NCI-H2227 (cell line): ENCODE measurements around the gene RBM26.

ENCODE experiments used
- DNase-seq: peaks from one replicate; lab custom pipeline; 2025; ENCODE audit not compliant: unreplicated experiment; lab: John Stamatoyannopoulos, UW

Gene RBM26

DNA sequence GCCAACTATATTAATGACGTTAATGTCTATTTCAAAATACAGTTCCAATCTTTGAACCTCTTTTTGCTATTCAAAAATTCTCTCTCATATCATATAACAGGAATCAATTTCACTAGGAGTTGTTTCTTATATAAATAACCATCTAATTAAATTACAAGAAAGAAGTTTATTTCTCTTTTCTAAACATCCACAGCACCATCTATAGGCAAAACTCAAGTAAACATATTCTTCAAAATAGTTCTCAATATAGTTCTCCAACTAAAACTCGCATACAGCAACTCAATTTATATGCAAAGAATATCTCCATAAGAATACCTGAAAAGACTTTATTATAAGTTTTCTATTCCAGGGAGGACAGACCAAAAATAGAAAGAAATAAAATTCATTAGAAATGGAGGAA is 65.6 kb downstream of the RBM26 start:
- no peak for DNase-seq

DNA sequence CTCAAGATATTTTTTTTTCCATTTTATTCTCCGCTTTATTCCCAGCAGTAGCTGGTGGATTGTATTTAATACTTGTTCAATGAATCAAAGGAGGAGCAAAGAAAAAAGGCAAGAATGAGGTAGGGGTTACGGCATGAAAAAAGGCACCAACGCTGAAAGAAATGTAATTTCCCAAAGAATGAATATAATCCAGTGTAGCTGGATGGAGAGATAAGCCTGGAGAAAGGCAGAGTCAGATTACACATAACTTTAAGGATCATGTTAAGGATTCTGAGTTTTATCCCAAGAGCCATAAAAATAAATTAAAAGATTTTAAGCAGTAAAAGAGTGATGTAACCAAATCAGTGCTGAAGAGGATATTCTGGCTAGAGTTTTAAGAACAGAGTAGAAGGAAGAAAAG is 67.7 kb downstream of the RBM26 start:
- DNase-seq, result no peak

DNA sequence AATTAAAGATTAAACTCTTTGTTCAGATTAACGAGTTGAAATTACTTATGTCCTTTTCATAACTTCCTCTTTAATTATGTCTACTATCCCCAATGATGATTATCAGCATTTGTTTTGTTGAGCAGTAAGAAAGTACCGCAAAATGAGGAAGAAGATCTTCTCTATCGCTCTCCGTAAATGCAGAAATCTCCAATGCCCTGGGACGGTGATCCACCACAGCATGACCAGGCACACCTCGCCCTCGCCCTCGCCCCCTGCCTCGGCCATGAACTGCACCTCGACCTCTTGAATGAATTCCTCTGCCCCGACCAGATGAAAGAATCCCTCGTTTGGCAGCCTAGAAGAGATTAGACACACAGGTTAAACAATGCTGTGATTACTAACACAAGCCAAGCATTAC is 69.1 kb downstream of the RBM26 start:
- no peak for DNase-seq

DNA sequence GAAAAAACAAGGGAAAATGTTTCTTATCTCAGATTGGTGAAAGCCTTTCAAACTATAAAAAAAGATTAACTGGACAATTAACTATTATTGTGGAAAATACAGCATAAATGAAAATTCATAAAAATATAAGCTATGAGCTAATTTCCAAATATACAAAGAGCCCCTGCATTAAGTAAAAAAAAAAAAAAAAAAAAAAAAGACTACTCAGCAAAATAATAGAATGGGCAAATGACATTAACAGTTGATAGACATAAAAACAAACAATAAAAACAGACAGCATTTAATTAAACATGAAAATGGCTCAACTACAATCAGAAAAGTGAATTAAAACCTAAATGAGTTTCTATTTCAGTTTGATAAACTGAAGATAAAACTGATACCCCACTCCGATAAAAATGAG is 77.5 kb downstream of the RBM26 start:
- no peak for DNase-seq

DNA sequence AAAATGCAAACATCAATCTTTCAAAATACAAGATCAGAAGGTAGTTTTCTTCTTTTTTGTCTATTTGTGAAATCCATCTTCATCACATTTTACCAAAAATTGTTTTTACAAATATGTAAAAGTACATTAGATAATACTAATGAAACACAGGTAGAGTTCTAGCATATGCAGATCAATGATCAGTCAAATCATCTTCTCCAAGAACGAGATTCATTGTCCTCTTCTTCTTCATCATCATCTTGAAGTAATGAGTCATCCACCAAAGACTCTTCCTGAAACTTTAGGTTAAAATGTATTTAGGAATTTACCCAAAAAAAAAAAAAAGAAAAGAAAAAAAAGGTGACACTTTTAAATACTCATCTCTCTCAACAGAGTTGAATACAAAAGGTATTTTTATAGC is 85.6 kb downstream of the RBM26 start:
- DNase-seq, result no peak

DNA sequence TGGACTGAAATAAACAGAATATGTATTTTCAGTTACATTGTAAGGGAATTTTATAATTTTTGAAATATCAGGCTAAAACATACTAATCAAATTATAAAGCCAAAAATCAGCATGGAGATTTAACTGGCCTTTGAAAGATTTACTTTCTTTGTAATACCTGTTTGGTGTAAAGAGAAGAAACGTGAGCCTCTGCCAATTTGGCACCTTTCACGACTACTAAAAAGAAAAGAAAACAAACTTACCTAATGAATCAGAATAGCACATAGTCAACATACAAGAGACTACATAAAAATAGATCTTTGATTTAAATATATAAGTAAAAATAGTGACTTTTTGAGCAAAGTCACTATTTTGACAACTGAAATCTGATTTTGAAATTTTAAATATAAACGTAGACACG is 87.4 kb downstream of the RBM26 start:
- DNase-seq, result no peak

DNA sequence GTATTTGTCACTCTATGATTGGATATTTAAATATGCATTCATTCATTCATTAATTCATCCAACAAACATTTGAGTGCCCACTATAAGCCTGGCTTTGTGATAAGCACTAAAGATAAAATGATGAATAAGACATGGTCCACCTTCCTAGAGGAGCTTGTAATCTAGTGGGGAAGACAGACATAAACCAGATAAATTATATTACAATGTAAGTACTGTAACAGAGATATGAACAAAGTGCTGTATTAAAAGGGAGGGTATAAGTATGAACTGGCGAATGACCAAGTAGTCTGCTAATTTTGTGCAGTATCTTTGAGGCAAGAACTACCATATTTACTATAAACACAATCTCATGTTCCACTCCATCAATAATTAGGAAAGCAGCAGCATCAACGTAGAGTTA is 88.2 kb downstream of the RBM26 start:
- DNase-seq, result no peak

DNA sequence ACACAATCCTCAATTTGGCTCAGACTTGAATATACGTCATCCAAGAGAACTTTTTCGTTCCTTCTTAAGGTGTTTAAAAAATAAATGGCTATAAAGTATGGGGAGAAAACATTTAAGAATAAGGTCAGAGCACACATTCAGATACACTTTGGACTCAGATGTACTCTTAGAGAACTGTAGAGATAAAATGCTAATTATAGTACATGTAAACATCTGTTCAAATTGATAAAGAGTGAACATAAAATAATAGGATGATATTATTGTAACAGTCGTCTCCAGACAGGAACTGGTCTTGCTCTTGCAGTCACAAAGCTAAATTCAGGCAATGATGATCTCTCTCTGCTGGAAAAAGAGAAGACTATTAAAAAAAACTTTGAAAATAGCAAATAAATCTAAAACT is 91.4 kb downstream of the RBM26 start:
- DNase-seq, result no peak

DNA sequence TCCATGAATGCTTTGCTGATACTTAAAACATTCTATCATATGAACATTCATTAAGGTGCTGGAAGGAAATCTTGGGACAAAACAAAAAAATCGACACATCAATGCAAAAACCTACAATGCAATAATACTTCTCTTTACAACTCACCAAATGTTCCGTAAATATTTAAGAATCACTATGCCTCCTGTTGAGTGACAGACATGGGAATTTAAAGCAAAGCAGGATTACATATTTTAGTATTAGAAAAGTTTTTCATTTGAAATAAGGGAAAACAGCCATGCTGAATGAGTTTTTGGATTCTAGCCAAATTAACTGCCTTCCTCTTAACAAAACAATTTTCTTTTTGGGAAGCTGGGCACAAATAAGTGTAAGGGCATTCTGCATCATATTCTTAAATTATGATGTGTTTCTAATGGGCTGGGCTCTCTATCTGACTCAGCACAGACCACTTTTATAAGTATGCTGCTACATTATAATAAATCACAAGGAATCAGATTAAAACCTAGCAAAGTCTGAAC is 93.7 kb downstream of the RBM26 start:
- no peak for DNase-seq

DNA sequence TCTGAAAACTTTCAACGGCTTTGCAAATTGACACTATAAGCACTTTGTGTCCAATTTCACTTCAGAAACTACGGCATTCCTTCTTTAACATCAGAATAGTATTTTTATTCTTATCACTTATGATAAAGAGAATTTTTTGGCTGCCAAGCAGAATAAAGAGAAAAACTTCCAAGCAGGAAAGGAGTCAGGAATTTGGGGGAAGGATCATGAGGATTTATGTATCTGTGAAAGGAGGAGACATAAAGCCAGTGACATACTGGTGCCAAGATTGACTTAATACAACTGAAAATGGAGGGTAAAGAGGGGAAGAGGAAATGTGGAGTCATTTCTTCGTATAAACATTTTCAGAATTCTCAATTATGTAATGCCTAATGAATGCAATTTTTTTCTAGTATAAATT is 94.7 kb downstream of the RBM26 start:
- no peak for DNase-seq

DNA sequence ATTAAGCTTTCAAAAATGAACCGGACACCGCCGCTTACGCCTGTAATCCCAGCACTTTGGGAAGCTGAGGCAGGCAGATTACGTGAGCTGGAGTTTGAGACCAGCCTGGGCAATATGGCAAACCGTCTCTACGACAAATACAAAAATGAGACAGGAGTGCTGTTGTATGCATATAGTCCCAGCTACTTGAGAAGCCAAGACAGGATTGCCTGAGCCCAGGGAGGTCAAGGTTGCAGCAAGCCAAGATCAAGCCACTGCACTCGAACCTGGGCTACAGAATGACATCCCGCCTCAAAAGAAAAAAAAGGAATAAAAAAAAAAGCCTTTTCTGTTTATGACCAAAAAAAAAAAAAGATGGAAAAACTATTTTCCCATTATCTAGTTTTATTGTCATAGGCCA is 96.4 kb downstream of the RBM26 start:
- no peak for DNase-seq

DNA sequence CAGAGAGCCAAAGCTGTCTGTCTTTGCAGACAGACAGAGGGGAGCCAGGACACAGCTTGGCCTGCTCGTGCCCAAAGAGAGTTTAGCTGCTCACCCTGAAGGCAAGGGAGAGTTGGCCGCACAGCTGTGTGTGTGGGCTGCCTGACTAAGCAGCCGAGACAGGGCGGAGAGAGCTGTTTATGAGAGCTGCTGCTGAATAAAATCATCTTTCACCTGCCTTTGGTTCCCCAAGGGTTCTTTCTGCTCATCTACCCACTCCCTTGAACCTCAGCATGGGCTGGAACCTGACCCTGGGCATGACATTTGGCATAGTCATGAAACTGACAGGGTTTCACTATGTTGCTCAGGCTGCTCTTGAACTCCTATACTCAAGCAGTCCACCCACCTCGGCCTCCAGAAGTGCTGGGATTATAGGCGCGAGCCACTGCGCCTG is 98.2 kb downstream of the RBM26 start:
- DNase-seq, result no peak

DNA sequence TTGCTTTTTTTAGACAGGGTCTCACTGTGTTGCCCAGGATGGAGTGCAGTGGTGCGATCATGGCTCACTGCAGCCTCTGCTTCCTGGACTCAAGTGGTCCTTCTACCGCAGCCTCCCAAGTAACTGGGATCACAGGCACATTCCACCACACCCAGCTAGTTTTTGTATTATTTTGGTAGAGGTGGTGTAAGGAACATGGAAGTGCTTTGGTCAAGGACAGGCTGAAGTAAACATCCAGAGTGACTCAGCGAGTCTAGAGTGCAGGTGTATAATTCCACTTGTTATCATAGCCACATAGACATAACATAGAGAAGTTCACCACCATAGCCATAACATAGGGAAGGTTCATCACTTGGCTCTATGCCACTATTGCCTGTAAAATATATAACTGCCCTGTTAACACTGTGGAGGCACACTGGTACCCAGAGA is 98.6 kb downstream of the RBM26 start:
- DNase-seq, result no peak

DNA sequence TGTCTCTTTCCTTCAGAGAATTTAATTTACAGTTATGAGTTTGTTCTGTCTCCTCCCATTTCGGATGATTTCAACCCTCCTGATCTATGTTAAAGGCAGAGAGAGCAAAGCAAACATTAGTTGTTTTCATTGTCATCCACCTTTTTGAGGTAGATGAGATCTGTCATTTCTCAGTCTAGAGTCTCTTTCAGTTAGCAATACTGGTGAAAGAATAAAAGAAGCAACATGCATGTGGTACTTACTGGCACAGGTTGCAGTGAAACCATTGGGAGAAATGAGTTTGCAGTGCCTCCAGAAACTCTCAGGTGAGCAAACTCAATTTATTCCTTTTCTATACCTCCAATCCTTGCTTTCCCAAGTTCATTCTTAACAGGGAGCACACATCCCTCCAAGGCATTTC is 99.4 kb downstream of the RBM26 start:
- DNase-seq, result no peak

DNA sequence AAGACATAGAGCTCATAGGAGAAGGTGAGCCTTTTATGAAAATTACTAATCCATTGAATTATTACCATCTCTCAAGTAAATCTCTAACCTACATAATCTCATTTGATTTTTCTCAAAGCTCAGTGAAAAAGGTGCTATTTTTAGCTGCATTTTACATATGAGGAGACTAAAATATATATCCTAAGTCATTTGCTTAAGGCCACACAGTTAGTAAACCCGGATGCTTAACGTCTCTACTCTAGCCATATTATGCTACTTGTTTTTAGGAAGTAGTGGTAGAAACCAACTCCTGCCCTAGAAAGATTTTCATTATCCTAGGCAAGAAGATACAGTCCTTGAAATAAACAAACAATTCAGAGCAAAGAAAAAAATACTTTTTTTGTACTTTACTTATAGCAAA is 108.9 kb downstream of the RBM26 start:
- DNase-seq, result no peak

DNA sequence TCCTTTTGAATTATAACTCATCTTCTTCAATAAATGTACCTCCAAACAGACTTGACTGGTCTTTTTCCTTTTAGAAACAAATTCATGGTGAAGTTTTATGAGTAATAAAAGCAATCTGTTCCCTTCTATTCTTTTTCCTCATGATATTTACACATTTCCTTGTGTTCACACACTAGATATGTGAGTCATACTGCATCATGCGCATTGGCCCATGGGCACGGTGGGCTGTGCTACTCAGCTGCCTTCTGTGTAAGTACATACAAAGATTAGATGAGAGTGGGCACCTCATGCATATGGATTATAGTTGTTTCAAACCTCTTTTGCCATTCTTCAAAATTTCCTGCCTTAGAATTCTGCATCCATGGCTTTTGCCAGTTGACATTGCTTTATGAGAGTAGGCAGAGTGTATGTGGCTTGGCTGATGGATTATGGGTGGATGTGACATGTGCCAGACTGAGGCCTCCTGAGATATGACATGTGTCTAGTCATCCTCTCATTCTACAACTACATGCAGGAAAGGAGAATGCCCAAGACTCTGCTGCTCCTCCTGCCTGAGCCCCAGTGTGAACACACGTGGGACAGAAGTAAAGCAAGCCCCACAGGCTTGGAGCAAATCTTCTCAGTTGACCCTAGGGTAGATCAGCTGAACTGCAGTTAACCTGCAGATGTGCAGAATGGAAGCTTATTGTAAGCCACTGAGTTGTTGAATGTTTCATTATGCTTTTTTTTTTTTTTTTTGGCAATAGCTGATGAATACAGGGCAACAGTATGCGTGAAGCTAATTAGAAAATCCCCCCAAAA is 109.9 kb downstream of the RBM26 start:
- no peak for DNase-seq

DNA sequence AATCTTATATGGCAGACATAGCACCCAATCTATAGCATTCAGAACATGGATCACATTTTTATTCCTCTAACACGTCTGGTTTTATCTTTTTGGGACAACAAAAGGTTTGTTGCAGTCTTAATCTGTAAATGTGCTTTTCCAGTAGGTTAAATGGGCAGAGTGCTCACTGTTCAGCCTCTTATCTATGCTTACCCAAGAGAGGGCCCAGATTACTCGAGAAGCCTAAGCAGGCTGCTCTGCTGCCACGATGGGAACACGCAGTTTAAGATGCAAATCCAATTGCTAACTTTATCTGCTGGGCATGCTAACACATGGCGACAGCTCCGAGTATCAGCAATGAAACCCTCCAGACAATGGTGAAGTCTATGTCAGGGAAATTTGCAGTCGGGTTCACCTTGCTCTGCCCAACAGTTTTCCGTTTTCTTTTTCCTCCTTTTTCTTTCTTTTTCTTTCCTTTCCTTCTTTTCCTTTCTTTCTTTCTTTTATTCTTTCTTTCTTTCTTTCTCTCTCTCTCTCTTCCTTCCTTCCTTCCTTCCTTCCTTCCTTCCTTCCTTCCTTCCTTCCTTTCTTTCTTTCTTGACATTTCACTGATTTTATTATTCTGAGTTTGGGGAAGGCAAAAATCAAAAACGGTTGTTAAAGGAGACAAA is 115.3 kb downstream of the RBM26 start:
- no peak for DNase-seq

DNA sequence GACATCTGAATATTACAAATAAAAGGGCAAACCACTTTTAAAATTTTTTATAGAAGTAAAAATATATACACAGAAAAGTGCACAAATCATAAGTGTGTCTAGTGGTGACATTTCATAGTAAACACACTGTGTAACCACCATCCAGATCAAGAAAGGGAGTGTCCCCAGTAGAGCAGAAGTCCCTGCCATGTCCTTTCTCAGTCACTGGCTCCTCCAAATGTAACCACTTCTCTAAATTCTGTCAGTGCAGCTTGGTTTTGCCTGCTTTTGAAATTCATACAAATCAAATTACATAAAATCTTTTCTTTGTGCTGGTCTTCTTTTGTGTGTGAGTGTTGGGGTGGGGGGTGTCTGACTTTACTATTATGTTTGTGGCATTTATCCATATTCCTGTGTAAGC is 116.5 kb downstream of the RBM26 start:
- no peak for DNase-seq

DNA sequence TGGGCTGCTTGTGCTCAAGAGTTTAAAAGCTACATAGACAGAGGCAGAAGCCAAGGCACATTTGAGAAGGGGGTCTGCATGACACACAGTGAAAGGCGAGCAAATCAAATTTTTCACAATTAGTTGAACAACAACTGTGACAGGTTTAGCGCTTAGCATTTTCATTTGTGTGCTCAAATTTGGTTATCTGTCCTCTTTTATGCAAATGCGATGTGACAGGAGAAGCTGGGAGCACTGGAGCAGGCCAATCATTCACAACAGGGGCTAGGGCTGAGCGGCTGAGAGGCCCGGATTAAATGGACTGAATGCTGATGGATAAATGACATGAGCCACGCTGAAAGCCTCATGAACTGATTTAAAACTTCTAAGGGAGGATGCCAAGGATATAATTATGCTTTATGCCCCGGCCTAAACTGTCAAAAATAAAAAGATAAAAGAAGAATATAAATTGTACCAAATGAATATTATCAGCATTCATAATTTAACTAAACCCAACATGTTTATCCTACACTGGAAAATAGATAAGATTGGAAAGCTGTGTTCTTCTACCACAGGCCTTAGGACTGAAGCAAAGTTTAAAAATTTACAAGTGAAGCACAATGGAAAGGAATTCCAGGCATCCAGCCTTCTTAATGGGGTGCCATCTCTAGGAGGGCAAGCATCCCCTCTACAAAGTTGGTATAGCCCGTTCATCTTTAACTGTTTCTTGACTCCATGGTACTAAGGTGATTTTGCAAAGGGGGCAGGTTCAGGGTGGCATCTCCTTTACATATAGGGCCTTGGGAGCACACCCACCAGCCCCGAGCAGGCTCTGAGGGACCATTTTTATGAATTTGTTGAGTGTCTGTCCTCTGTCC is 117.9 kb downstream of the RBM26 start:
- no peak for DNase-seq

DNA sequence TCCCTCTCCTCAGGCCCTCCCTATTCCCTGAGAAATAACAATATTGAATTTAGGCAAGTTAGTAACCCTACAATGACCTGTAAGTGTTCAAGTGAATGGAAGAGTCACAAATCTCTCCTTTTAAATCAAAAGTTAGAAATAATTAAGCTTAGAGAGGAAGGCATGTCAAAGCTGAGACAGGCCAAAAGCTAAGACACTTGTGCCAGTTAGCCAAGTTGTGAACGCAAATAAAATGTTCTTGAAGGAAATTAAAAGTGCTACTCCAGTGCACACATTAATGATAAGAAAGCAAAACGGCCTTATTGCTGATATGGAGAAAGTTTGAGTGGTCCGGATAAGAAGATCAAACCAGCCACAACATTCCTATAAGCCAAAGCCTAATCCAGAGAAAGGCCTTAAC is 120.9 kb downstream of the RBM26 start:
- no peak for DNase-seq

DNA sequence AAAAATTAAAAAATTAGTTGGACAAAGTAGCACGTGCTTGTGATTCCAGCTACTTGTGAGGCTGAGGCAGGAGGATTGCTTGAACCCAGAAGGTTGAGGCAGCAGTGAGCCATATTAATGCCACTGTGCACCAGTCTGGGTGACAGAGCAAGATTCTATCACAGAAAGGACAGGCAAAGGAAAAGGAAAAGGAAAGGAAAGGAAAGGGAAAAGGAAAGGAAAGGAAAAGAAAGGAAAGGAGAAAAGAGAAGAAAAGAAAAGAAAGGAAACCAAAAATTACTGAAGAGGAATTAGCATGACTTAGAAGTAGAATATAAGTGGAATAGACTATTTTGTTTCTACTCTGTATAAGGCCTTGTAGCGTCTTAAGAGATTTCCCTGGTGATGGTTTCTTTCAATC is 122.3 kb downstream of the RBM26 start:
- no peak for DNase-seq

DNA sequence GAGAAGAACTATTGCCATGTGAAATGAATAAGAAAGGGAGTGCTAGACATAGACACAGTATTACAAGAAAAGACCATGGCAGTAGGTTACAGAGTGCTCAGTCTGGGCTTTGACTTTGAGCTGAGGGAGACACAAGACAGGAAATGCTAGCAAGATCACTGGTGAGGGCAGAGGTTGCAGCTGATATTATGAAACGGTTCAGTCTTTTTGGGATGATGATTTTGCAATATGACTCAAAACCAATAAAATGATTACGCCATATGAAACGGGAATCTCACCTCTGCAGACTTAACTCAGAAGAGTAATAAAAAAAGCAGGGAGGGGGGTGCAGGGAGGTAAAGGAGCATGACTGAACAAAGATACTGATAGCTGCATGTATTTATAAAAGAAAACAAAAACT is 123.1 kb downstream of the RBM26 start:
- DNase-seq, result no peak
